ENCODE measurements around the gene ANKRD49.
"Not testable (repeated sequence)": the region's sequence is repeated elsewhere in the genome, so short reads cannot be mapped to it uniquely, and the experiment has no call there.

Gene ANKRD49

GRCh38 chr11:94493281-94494125 is at the start of gene ANKRD49, which contains the start of gene MRE11:
ANKRD49 (plus strand) TSS chr11:94493984; CDS start chr11:94496694, 2,710 bp downstream.
MRE11 (minus strand) TSS chr11:94493844; CDS start chr11:94492801, 1,043 bp downstream.
- peak; percentile 96 for DNase-seq (ENCODE audit: low spot score)

- DNase-seq (ENCODE audit: low spot score) = no peak
Observed at GRCh38 chr11:94445641-94446040, 48.1 kb upstream of the ANKRD49 start.

GRCh38 chr11:94447149-94447548 is 46.6 kb upstream of the ANKRD49 start:
- DNase-seq (ENCODE audit: low spot score) = no peak

GRCh38 chr11:94449029-94449428 is 44.8 kb upstream of the ANKRD49 start:
- DNase-seq (ENCODE audit: low spot score) = no peak

GRCh38 chr11:94449437-94449836 is 44.3 kb upstream of the ANKRD49 start:
- DNase-seq (ENCODE audit: low spot score) = no peak

GRCh38 chr11:94450048-94450447 is 43.7 kb upstream of the ANKRD49 start:
- no peak for DNase-seq (ENCODE audit: low spot score)

- no peak for DNase-seq (ENCODE audit: low spot score)
Observed at GRCh38 chr11:94452988-94453387, 40.8 kb upstream of the ANKRD49 start.

GRCh38 chr11:94454301-94454700 is 39.5 kb upstream of the ANKRD49 start:
- no peak for DNase-seq (ENCODE audit: low spot score)

- DNase-seq (ENCODE audit: low spot score) = no peak
Observed at GRCh38 chr11:94455861-94456260, 37.9 kb upstream of the ANKRD49 start.

GRCh38 chr11:94457118-94458029 is 36.4 kb upstream of the ANKRD49 start:
- DNase-seq (ENCODE audit: low spot score) = no peak

- peak; percentile 30 for DNase-seq (ENCODE audit: low spot score)
Observed at GRCh38 chr11:94459576-94459975, 34.2 kb upstream of the ANKRD49 start.

GRCh38 chr11:94469416-94469815 is 24.4 kb upstream of the ANKRD49 start:
- peak; percentile 45 for DNase-seq (ENCODE audit: low spot score)

GRCh38 chr11:94472916-94473799 is 20.6 kb upstream of the ANKRD49 start:
- DNase-seq (ENCODE audit: low spot score) = peak; percentile 51

GRCh38 chr11:94477624-94478023 is 16.2 kb upstream of the ANKRD49 start:
- no peak for DNase-seq (ENCODE audit: low spot score)

- no peak for DNase-seq (ENCODE audit: low spot score)
Observed at GRCh38 chr11:94481342-94481741, 12.4 kb upstream of the ANKRD49 start.

GRCh38 chr11:94486068-94486467 is 7.7 kb upstream of the ANKRD49 start:
- no peak for DNase-seq (ENCODE audit: low spot score)

GRCh38 chr11:94494126-94494680 is 419 bp downstream of the ANKRD49 start:
- DNase-seq (ENCODE audit: low spot score) = no peak

- DNase-seq (ENCODE audit: low spot score) = no peak
Observed at GRCh38 chr11:94500181-94500580, 6.4 kb downstream of the ANKRD49 start.

GRCh38 chr11:94501522-94501921 is 7.7 kb downstream of the ANKRD49 start:
- no peak for DNase-seq (ENCODE audit: low spot score)

- peak; percentile 60 for DNase-seq (ENCODE audit: low spot score)
Observed at GRCh38 chr11:94504689-94505293, 11.0 kb downstream of the ANKRD49 start.

GRCh38 chr11:94506513-94506912 is 12.7 kb downstream of the ANKRD49 start:
- not testable (repeated sequence) for DNase-seq (ENCODE audit: low spot score)
